Activated CD8-positive, alpha-beta memory T cell treated with anti-CD3 and anti-CD28 coated beads for 1 hour (primary cell): ENCODE measurements around the gene BCAS3.

Experiments used
- DNase-seq, 2 donors: peaks; one replicate each; pipeline ENCODE4 v3.0.0-alpha.2; 2020; ENCODE audit warnings: low read depth in 1 of 2; ENCODE audit errors: extremely low read depth in 1 of 2

Gene BCAS3

GRCh38 chr17:61412860-61413660 lies 735.4 kb downstream of the BCAS3 start:
- DNase-seq: no peak

GRCh38 chr17:61413661-61414126 lies 736.0 kb downstream of the BCAS3 start:
- no peak for DNase-seq

GRCh38 chr17:61414141-61414935 lies 736.7 kb downstream of the BCAS3 start:
- DNase-seq: no peak

GRCh38 chr17:61414936-61415251 lies 737.2 kb downstream of the BCAS3 start:
- DNase-seq: no peak

GRCh38 chr17:61415374-61416210 lies 737.9 kb downstream of the BCAS3 start:
- no peak for DNase-seq

GRCh38 chr17:61416211-61416539 lies 738.5 kb downstream of the BCAS3 start:
- no peak for DNase-seq

GRCh38 chr17:61416540-61417363 lies 739.1 kb downstream of the BCAS3 start:
- peak in 1 of 2 donors; percentile 41 for DNase-seq

- DNase-seq: no peak
Observed at GRCh38 chr17:61418449-61418848, 740.8 kb downstream of the BCAS3 start.

GRCh38 chr17:61419496-61420046 lies 741.9 kb downstream of the BCAS3 start:
- no peak for DNase-seq

GRCh38 chr17:61420052-61420451 lies 742.4 kb downstream of the BCAS3 start:
- DNase-seq: no peak

- DNase-seq: no peak
Observed at GRCh38 chr17:61420745-61421398, 743.2 kb downstream of the BCAS3 start.

- no peak for DNase-seq
Observed at GRCh38 chr17:61421460-61421859, 743.8 kb downstream of the BCAS3 start.

- DNase-seq: no peak
Observed at GRCh38 chr17:61422116-61422799, 744.6 kb downstream of the BCAS3 start.

GRCh38 chr17:61422869-61423268 lies 745.2 kb downstream of the BCAS3 start:
- DNase-seq: no peak

GRCh38 chr17:61423967-61424649 lies 746.5 kb downstream of the BCAS3 start:
- DNase-seq: no peak

- DNase-seq: no peak
Observed at GRCh38 chr17:61425682-61426481, 748.2 kb downstream of the BCAS3 start.

- no peak for DNase-seq
Observed at GRCh38 chr17:61426482-61427304, 749.0 kb downstream of the BCAS3 start.
